Liver (tissue), 9 donors: ENCODE results near the gene DPF3. TPM values are rescaled to one million over a fixed set of nuclear protein-coding genes. Genes with fewer than 3 reads are reported as not detected.

ENCODE experiments used
- DNase-seq: peaks from one replicate; pipeline ENCODE4 v3.0.0-alpha.2; 2017; ENCODE audit warnings: low spot score
- H3K27ac ChIP-seq, 2 donors: one replicate each; pipeline ENCODE4 v1.7.0; 2013; ENCODE audit warnings: inconsistent platforms in 2 of 2, low read length in 2 of 2, control low read depth in 1 of 2, low read depth in 1 of 2, mild to moderate bottlenecking in 1 of 2
- H3K27me3 ChIP-seq, 4 donors: one replicate each; pipeline versions ENCODE4 v1.6.1 to v1.7.0; 2013; ENCODE audit warnings: low read length in 3 of 4, inconsistent platforms in 1 of 4, mild to moderate bottlenecking in 1 of 4, moderate library complexity in 1 of 4; ENCODE audit not compliant: control insufficient read depth in 4 of 4, insufficient read depth in 4 of 4
- H3K36me3 ChIP-seq, 4 donors: one replicate each; pipeline versions ENCODE4 v1.6.1 to v1.7.0; 2013; ENCODE audit warnings: low read length in 3 of 4, mild to moderate bottlenecking in 3 of 4, low read depth in 1 of 4, moderate library complexity in 1 of 4; ENCODE audit not compliant: control insufficient read depth in 4 of 4, insufficient read depth in 3 of 4
- H3K4me1 ChIP-seq, 4 donors: one replicate each; pipeline versions ENCODE4 v1.6.1 to v1.7.0; 2013; ENCODE audit warnings: low read length in 3 of 4, mild to moderate bottlenecking in 3 of 4, moderate library complexity in 1 of 4; ENCODE audit not compliant: control insufficient read depth in 4 of 4, insufficient read depth in 4 of 4
- H3K4me3 ChIP-seq, 3 donors: one replicate each; pipeline versions ENCODE4 v1.6.1 to v1.7.0; 2013; ENCODE audit warnings: low read length in 3 of 3, control low read depth in 1 of 3, low read depth in 1 of 3, mild to moderate bottlenecking in 1 of 3
- H3K9ac ChIP-seq, 2 donors: one replicate each; pipeline ENCODE4 v1.7.0; 2013; ENCODE audit warnings: low read length in 2 of 2, mild to moderate bottlenecking in 2 of 2, moderate library complexity in 2 of 2, control low read depth in 1 of 2, low read depth in 1 of 2
- H3K9me3 ChIP-seq, 4 donors: one replicate each; pipeline versions ENCODE4 v1.6.1 to v1.7.0; 2013; ENCODE audit warnings: low read length in 3 of 4; ENCODE audit not compliant: control insufficient read depth in 4 of 4
- EGR1 ChIP-seq, 2 donors: IDR thresholded peaks; 2 replicates each; pipeline ENCODE4 v1.6.1; 2016 to 2018; ENCODE audit warnings: antibody characterized with exemption in 2 of 2, low read depth in 2 of 2
- FOXA1 ChIP-seq: IDR thresholded peaks from 2 replicates; pipeline ENCODE4 v1.6.1; 2016; ENCODE audit warnings: antibody characterized with exemption
- FOXA2 ChIP-seq: IDR thresholded peaks from 2 replicates; pipeline ENCODE4 v1.6.1; 2016; ENCODE audit warnings: antibody characterized with exemption
- GABPA ChIP-seq, 2 donors: IDR thresholded peaks in 1 of 2; conservative IDR thresholded peaks in 1 of 2; 2 replicates each; pipeline ENCODE4 v1.6.1; 2016; ENCODE audit warnings: antibody characterized with exemption in 2 of 2, mild to moderate bottlenecking in 1 of 2, moderate library complexity in 1 of 2
- HNF4A ChIP-seq, 2 donors: conservative IDR thresholded peaks; 2 replicates each; pipeline ENCODE4 v1.6.1; 2016; ENCODE audit warnings: antibody characterized with exemption in 2 of 2, mild to moderate bottlenecking in 2 of 2
- HNF4G ChIP-seq: IDR thresholded peaks from 2 replicates; pipeline ENCODE4 v1.6.1; 2016; ENCODE audit warnings: antibody characterized with exemption
- JUND ChIP-seq, 2 donors: IDR thresholded peaks; 2 replicates each; pipeline ENCODE4 v1.6.1; 2016; ENCODE audit warnings: antibody characterized with exemption in 2 of 2
- NR2F2 ChIP-seq: IDR thresholded peaks from 2 replicates; pipeline ENCODE4 v1.6.1; 2016; ENCODE audit warnings: antibody characterized with exemption
- RAD21 ChIP-seq, 2 donors: IDR thresholded peaks; 2 replicates each; pipeline ENCODE4 v1.6.1; 2016; ENCODE audit warnings: antibody characterized with exemption in 2 of 2, mild to moderate bottlenecking in 2 of 2
- RXRA ChIP-seq, 2 donors: IDR thresholded peaks; 2 replicates each; pipeline ENCODE4 v1.6.1; 2017 to 2018; ENCODE audit warnings: antibody characterized with exemption in 2 of 2, mild to moderate bottlenecking in 1 of 2
- SP1 ChIP-seq: IDR thresholded peaks from 2 replicates; pipeline ENCODE4 v1.6.1; 2018; ENCODE audit warnings: antibody characterized with exemption, mild to moderate bottlenecking
- TAF1 ChIP-seq: conservative IDR thresholded peaks from 2 replicates; pipeline ENCODE4 v1.6.1; 2016; ENCODE audit warnings: antibody characterized with exemption, mild to moderate bottlenecking
- WGBS: extraction: QIAGEN DNeasy Blood & Tissue Kit; methylation state at CpG from one replicate; pipeline ENCODE4 v1.1.7; 2013; 5-methylcytosine and 5-hydroxymethylcytosine counted together
- polyA plus RNA-seq, 2 donors: library from polyadenylated mRNA; stranded (reverse) in 1 of 2; unstranded in 1 of 2; fragments of 200-250 nt in 1 of 2; fragments of >200 nt in 1 of 2; fragmentation: Nextera tagmentation in 1 of 2; extraction: Ambion mirVana in 1 of 2; gene quantifications; one replicate each; pipeline versions ENCODE4 v1.2.1 to v1.2.3, GENCODE V29; 2013 to 2015
- total RNA-seq, 2 donors: library from RNA; depleted of rRNA; stranded (reverse); fragments of >200 nt; gene quantifications; one replicate each; pipeline ENCODE4 v1.2.3, GENCODE V29; 2014
- TF ChIP-seq, protein P1 (sequence below): fragments of 150-350 bp; IDR thresholded peaks from 2 replicates; pipeline ENCODE4 v1.5.1; 2017; ENCODE audit warnings: improper control_type of control experiment, low read depth, low read length; ENCODE audit not compliant: missing input control
- TF ChIP-seq, protein P2 (sequence below): IDR thresholded peaks from 2 replicates; pipeline ENCODE4 v1.6.1; 2016; ENCODE audit warnings: antibody characterized with exemption, mild to moderate bottlenecking
- TF ChIP-seq, protein P3 (sequence below): IDR thresholded peaks from 2 replicates; pipeline ENCODE4 v1.6.1; 2016; ENCODE audit warnings: antibody characterized with exemption
- TF ChIP-seq, protein P4 (sequence below): IDR thresholded peaks from 2 replicates; pipeline ENCODE4 v1.6.1; 2016; ENCODE audit warnings: antibody characterized with exemption
- donor health status: healthy.
- donor health status: healthy.
- donor health status: healthy.
- donor health status: healthy.
- donor health status: healthy.

Gene DPF3
- total and polyA plus RNA-seq, 4 donors, result 1.1 to 23.2 (median 2.5) TPM

DNA sequence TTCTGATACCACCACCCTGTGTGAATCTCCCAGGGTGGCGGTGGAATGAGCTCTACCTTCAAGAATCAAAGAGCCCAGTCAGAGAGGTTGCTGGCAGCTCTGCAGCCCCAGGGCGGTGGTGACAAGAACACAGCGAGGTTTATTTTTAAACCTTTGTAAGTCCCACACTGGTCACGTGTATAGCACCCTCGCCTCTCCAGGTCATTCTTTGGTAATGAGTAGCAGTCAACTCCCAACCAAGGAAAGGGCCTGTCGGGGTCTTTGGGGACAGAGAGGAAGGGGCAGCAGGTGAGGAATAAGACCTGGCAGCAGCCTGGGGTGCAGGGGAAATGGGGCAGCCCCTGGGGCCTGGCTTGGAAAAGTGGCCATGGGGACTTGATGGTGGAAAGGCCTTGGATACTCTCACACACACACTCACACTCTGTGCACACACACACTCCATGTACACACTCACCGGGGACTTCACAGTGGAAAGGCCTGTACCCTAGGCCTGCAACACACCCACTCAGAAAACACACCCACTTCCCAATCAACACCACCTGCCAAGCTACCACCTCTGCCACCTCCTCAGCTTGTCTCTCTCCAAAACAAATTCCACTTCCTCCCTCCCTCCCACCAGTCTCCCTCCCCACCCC, 178.6 kb downstream of the DPF3 start:
- TF ChIP-seq, protein P1, sequence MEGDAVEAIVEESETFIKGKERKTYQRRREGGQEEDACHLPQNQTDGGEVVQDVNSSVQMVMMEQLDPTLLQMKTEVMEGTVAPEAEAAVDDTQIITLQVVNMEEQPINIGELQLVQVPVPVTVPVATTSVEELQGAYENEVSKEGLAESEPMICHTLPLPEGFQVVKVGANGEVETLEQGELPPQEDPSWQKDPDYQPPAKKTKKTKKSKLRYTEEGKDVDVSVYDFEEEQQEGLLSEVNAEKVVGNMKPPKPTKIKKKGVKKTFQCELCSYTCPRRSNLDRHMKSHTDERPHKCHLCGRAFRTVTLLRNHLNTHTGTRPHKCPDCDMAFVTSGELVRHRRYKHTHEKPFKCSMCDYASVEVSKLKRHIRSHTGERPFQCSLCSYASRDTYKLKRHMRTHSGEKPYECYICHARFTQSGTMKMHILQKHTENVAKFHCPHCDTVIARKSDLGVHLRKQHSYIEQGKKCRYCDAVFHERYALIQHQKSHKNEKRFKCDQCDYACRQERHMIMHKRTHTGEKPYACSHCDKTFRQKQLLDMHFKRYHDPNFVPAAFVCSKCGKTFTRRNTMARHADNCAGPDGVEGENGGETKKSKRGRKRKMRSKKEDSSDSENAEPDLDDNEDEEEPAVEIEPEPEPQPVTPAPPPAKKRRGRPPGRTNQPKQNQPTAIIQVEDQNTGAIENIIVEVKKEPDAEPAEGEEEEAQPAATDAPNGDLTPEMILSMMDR, result no peak
- TF ChIP-seq SP1 (no peak), RXRA (IDR thresholded peaks at IDR 0.05) (no peak), NR2F2 (no peak), GABPA (IDR thresholded peaks at IDR 0.05 in 1 of 2, conservative IDR thresholded peaks at IDR 0.05 in 1 of 2) (no peak), FOXA1 (no peak), FOXA2 (no peak), HNF4G (no peak), JUND (IDR thresholded peaks at IDR 0.05) (no peak), TAF1 (no peak), RAD21 (IDR thresholded peaks at IDR 0.05) (no peak), EGR1 (IDR thresholded peaks at IDR 0.05; ENCODE audit: low read depth in 2 of 2) (no peak), HNF4A (conservative IDR thresholded peaks at IDR 0.05) (no peak)
- TF ChIP-seq, protein P2, sequence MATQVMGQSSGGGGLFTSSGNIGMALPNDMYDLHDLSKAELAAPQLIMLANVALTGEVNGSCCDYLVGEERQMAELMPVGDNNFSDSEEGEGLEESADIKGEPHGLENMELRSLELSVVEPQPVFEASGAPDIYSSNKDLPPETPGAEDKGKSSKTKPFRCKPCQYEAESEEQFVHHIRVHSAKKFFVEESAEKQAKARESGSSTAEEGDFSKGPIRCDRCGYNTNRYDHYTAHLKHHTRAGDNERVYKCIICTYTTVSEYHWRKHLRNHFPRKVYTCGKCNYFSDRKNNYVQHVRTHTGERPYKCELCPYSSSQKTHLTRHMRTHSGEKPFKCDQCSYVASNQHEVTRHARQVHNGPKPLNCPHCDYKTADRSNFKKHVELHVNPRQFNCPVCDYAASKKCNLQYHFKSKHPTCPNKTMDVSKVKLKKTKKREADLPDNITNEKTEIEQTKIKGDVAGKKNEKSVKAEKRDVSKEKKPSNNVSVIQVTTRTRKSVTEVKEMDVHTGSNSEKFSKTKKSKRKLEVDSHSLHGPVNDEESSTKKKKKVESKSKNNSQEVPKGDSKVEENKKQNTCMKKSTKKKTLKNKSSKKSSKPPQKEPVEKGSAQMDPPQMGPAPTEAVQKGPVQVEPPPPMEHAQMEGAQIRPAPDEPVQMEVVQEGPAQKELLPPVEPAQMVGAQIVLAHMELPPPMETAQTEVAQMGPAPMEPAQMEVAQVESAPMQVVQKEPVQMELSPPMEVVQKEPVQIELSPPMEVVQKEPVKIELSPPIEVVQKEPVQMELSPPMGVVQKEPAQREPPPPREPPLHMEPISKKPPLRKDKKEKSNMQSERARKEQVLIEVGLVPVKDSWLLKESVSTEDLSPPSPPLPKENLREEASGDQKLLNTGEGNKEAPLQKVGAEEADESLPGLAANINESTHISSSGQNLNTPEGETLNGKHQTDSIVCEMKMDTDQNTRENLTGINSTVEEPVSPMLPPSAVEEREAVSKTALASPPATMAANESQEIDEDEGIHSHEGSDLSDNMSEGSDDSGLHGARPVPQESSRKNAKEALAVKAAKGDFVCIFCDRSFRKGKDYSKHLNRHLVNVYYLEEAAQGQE, result no peak
- TF ChIP-seq, protein P3, sequence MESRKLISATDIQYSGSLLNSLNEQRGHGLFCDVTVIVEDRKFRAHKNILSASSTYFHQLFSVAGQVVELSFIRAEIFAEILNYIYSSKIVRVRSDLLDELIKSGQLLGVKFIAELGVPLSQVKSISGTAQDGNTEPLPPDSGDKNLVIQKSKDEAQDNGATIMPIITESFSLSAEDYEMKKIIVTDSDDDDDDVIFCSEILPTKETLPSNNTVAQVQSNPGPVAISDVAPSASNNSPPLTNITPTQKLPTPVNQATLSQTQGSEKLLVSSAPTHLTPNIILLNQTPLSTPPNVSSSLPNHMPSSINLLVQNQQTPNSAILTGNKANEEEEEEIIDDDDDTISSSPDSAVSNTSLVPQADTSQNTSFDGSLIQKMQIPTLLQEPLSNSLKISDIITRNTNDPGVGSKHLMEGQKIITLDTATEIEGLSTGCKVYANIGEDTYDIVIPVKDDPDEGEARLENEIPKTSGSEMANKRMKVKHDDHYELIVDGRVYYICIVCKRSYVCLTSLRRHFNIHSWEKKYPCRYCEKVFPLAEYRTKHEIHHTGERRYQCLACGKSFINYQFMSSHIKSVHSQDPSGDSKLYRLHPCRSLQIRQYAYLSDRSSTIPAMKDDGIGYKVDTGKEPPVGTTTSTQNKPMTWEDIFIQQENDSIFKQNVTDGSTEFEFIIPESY, result no peak
- TF ChIP-seq, protein P4, sequence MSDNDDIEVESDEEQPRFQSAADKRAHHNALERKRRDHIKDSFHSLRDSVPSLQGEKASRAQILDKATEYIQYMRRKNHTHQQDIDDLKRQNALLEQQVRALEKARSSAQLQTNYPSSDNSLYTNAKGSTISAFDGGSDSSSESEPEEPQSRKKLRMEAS, result no peak
- H3K4me3 ChIP-seq, result no peak overlapping the region
- no peaks in the 10 kb centered on the region for H3K4me1 ChIP-seq
- H3K9ac ChIP-seq, result no peak overlapping the region
- H3K27ac ChIP-seq, result no peak overlapping the region
- DNase-seq, result no peak
- H3K27me3 ChIP-seq, result no peaks in the 10 kb centered on the region
- H3K9me3 ChIP-seq, result no peaks in the 10 kb centered on the region
- H3K36me3 ChIP-seq, result peaks cover 0 to 6% (median 1%) of the 10 kb centered on the region in 4 donors
- WGBS, result 90% methylated on average over 7 of the region's 7 CpGs

DNA sequence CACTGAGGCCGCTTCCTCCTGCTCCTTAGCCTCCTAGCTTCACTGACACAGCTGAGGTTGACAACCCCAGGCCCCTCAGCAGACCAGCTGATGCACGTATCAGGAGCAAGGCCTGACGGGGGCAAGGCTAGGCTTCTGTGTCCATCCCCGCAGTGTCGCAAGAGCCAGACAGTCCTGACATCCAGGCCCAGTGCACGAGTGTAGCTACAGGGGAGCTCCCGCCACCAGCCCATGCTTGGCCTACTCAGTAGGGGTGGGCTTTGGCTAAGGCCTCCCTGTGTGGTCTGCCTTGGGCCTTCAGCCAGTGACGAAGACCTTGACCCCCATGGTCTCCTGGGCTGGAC, 179.1 kb downstream of the DPF3 start:
- Histone ChIP-seq H3K4me3 (no peak overlapping the region), H3K9me3 (no peaks in the 10 kb centered on the region), H3K27me3 (no peaks in the 10 kb centered on the region), H3K36me3 (peaks cover 0 to 6% (median 1%) of the 10 kb centered on the region in 4 donors), H3K27ac (no peak overlapping the region), H3K9ac (no peak overlapping the region), H3K4me1 (no peaks in the 10 kb centered on the region)
- 84% methylated on average over 8 of the region's 8 CpGs for WGBS
- DNase-seq, result no peak
- TF ChIP-seq HNF4A (conservative IDR thresholded peaks at IDR 0.05) (no peak), RAD21 (IDR thresholded peaks at IDR 0.05) (no peak), HNF4G (no peak), SP1 (no peak), FOXA2 (no peak), RXRA (IDR thresholded peaks at IDR 0.05) (no peak), FOXA1 (no peak), TAF1 (no peak), JUND (IDR thresholded peaks at IDR 0.05) (no peak), NR2F2 (no peak), EGR1 (IDR thresholded peaks at IDR 0.05; ENCODE audit: low read depth in 2 of 2) (no peak)
- TF ChIP-seq, protein P4, result no peak
- TF ChIP-seq, protein P1, result no peak
